HG03139 (cell line): ENCODE measurements around the gene USP2.

Source experiments
- ATAC-seq: cut with Tn5 transposase; IDR thresholded peaks from one replicate; pipeline ENCODE4 v1.9.1; 2021; ENCODE audit not compliant: unreplicated experiment

Gene USP2

GRCh38 chr11:119323532-119324033, 57.9 kb downstream of the USP2 start:
- ATAC-seq, result no peak

GRCh38 chr11:119322921-119323531, 58.5 kb downstream of the USP2 start:
- no peak for ATAC-seq

GRCh38 chr11:119322360-119322739, 59.1 kb downstream of the USP2 start:
- no peak for ATAC-seq

- peak; percentile 39 for ATAC-seq
Observed at GRCh38 chr11:119320776-119321524, 60.5 kb downstream of the USP2 start.

- ATAC-seq, result no peak
Observed at GRCh38 chr11:119320240-119320775, 61.2 kb downstream of the USP2 start.

- no peak for ATAC-seq
Observed at GRCh38 chr11:119319700-119320239, 61.7 kb downstream of the USP2 start.

GRCh38 chr11:119319136-119319699, 62.3 kb downstream of the USP2 start:
- no peak for ATAC-seq

GRCh38 chr11:119318240-119319135, 63.0 kb downstream of the USP2 start:
- no peak for ATAC-seq

GRCh38 chr11:119317592-119318239, 63.8 kb downstream of the USP2 start:
- ATAC-seq, result no peak

- no peak for ATAC-seq
Observed at GRCh38 chr11:119316729-119317591, 64.5 kb downstream of the USP2 start, which contains the start of gene MCAM. Gene MCAM, minus strand, starts transcription at chr11:119317130. Its CDS starts 29 bp downstream, at chr11:119317101.

- no peak for ATAC-seq
Observed at GRCh38 chr11:119316016-119316728, 65.3 kb downstream of the USP2 start.

GRCh38 chr11:119315131-119316015, 66.1 kb downstream of the USP2 start:
- no peak for ATAC-seq

GRCh38 chr11:119314726-119315125, 66.8 kb downstream of the USP2 start:
- ATAC-seq, result no peak

- no peak for ATAC-seq
Observed at GRCh38 chr11:119310682-119311052, 70.8 kb downstream of the USP2 start.

GRCh38 chr11:119309953-119310681, 71.4 kb downstream of the USP2 start:
- no peak for ATAC-seq

GRCh38 chr11:119309411-119309810, 72.1 kb downstream of the USP2 start:
- no peak for ATAC-seq

- ATAC-seq, result no peak
Observed at GRCh38 chr11:119307974-119308373, 73.5 kb downstream of the USP2 start.
